ENCODE results near the gene SLC13A3.

- no peak for TF ChIP-seq CTCF (IDR thresholded peaks at IDR 0.05)
- TF ChIP-seq POLR2A (IDR thresholded peaks at IDR 0.05) = no peak
These were observed 44.5 kb downstream of the SLC13A3 start for GRCh38 chr20:46606817-46607190.

Data from ovary (tissue), 3 donors.